ENCODE data around the gene TCF3.

DNA sequence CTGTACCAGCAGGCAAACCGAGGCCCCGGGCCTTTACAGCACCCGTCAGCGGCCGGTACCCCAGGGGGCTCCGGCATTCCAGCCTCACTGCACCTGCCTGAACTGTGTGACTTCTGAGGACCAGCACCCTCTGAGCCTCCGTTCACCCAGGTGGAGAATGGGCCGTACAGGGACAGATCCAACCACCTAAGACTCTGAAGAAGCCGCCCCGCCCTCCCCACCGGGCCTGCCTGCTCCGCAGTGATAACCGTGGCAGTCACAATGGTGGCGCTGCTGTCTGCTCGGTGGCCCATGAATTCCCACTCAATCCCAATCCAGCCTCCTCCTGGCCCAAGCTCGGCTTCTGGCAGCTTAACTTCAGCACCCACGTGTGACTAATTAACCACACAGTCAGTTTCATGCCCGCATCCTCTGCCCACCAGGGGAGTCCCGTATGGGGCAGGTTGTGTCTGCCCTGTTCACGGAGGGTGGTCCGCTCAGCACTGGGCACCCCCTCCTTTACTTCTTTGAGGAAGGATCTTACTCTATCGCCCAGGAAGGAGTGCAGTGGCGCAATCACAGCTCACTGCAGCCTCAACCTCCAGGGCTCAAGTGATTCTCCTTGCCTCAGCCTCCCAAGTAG, 3.4 kb downstream of the TCF3 start:
- TF ChIP-seq, protein P1, sequence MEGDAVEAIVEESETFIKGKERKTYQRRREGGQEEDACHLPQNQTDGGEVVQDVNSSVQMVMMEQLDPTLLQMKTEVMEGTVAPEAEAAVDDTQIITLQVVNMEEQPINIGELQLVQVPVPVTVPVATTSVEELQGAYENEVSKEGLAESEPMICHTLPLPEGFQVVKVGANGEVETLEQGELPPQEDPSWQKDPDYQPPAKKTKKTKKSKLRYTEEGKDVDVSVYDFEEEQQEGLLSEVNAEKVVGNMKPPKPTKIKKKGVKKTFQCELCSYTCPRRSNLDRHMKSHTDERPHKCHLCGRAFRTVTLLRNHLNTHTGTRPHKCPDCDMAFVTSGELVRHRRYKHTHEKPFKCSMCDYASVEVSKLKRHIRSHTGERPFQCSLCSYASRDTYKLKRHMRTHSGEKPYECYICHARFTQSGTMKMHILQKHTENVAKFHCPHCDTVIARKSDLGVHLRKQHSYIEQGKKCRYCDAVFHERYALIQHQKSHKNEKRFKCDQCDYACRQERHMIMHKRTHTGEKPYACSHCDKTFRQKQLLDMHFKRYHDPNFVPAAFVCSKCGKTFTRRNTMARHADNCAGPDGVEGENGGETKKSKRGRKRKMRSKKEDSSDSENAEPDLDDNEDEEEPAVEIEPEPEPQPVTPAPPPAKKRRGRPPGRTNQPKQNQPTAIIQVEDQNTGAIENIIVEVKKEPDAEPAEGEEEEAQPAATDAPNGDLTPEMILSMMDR (IDR thresholded peaks at IDR 0.05): no peak
- no peak for TF ChIP-seq ZFX (IDR thresholded peaks at IDR 0.05; ENCODE audit: borderline replicate concordance)

Measured in 22Rv1 (cell line).